ENCODE results near the gene LYPLA2.
"Not testable (repeated sequence)": the region's sequence is repeated elsewhere in the genome, so short reads cannot be mapped to it uniquely, and the experiment has no call there.

The LYPLA2 gene

DNA sequence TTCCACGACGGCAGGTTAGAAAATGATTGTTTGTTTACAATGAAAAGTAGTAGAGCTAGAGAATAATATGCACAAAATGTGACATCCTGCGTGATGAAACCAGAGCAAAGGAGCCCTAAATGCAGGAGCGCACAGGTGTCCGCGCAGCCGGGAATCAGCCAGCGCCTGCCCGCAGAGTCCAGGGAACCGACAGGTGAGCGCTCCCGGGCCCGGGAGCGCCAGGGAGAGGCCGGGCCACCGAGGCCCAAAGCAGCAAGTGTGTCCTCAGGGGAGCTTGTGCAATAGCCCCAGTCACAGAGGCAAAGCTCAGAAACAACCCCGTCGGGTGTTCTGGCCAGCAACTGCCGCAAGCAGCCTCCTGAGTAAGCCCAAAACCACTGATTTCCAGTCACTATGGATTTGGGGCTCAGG lies 10.4 kb downstream of the LYPLA2 start:
- ATAC-seq, result no peak

GRCh38 chr1:23801876-23802275 lies 10.9 kb downstream of the LYPLA2 start:
- ATAC-seq, result no peak

DNA sequence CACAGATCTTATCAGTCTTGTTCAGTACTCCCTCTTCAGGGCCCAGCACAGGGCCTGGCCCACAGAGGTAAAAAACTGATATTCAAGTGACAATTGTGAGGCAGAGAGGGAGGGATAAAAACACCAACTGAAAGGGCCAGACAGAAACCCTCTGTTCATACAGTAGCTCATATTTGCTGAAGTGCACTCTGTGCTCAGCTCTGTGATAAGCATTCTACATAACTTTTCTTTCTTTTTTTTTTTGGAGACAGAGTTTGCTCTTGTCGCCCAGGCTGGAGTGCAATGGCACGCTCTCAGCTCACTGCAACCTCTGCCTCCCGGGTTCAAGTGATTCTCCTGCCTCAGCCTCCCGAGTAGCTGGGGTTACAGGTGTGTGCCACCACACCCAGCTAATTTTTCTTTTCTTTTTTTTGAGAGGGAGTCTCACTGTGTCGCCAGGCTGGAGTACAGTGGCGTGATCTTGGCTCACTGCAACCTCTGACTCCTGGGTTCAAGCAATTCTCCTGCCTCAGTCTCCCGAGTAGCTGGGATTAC lies 11.9 kb downstream of the LYPLA2 start:
- not testable (repeated sequence) for ATAC-seq

GRCh38 chr1:23803674-23804073 lies 12.7 kb downstream of the LYPLA2 start:
- ATAC-seq, result no peak

DNA sequence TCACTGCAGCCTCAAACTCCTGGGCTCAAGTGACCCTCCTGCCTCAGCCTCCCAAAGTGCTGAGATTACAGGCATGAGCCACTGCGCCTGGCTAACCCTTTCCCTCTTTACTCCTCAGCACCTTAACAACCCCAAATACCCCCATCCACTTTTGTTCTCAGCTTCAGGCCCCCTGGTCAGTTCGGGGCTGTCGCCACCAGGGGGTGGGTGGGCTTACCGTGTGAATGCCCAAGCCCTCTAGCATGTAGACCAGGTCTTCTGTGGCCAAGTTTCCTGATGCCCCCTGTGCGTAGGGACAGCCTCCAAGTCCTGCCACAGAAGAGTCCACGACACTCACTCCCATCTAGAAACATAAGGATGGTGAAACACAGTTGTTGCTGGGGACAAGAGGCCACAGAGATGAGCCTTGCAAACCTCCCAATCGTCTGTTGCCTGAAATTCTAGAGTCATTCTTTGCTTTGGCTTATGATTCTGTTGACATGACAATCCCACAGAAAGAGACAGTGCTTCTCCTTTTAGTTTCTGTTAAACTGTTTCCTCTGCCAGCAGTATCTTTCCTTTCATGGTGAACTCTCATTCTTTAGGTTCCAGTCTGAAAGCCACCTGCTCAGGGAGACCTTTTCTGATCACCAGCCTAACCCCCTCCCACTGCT lies 13.4 kb downstream of the LYPLA2 start:
- no peak for ATAC-seq

DNA sequence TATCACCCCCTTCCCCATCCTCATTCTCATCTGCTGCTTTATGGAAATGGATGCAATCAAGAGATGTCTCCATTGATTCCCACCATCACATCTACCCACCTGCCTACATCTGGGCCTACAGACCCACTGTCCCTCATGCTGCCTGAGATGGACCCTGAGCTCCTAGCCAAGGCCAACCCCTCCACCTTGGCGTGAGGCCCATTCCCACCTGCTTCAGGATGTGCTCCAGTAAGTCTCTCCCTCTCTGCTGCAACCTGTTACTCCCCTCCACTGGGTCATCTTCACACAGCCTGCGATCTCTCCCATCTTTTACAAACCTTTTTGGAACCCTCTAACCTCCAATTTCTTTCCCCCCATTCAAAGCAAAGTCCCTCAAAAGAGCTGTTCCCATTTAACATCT lies 14.1 kb downstream of the LYPLA2 start:
- no peak for ATAC-seq

GRCh38 chr1:23806280-23806679 lies 15.3 kb downstream of the LYPLA2 start:
- no peak for ATAC-seq

GRCh38 chr1:23807453-23807852 lies 16.5 kb downstream of the LYPLA2 start:
- ATAC-seq, result no peak

- peak; percentile 93 to 95 for ATAC-seq
Observed at GRCh38 chr1:23809751-23810171, 18.8 kb downstream of the LYPLA2 start.

- ATAC-seq, result peak; percentile 51 to 61
Observed at GRCh38 chr1:23810818-23811540, 20.0 kb downstream of the LYPLA2 start.

GRCh38 chr1:23814016-23814415 lies 23.1 kb downstream of the LYPLA2 start:
- no peak for ATAC-seq

GRCh38 chr1:23816361-23816760 lies 25.4 kb downstream of the LYPLA2 start:
- no peak for ATAC-seq

GRCh38 chr1:23816906-23817305 lies 26.0 kb downstream of the LYPLA2 start:
- no peak for ATAC-seq

DNA sequence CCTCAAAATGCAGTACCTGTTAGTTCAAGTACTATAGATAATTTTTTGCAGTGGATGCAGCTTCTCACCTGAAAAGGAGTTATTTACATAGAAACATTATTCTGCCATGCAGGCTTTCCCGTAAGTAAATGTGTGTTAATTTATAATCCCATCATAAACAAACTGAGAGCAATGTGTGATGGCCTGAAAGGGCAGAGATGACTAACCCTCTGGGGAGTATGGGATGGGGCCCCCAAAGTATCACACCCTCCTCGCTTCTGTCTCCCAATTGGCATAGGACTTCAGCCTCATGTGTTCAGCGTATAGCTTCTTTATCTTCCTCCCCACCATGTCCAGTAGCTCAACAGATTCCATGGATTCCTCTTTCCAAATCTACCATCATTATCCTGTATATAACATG lies 26.7 kb downstream of the LYPLA2 start:
- ATAC-seq, result no peak

- ATAC-seq, result no peak
Observed at GRCh38 chr1:23823767-23824166, 32.8 kb downstream of the LYPLA2 start.

DNA sequence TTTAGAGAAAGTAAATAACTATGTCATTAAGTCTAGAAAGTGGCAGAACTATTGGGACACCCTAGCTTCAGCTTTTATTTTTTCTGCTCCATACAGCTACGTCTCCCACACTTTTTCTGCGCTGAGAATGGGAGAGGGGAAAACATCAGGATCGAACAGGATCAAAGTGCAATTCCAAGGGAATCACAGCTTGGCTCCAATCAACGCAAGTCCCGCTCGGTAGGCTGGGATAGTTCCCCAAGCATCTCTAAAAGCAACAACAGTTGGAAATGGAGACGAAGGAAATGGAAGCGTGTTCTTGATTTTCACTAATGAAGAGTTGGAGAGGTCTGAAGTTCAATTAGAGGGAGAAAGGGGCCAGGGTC lies 33.7 kb downstream of the LYPLA2 start:
- ATAC-seq, result no peak

DNA sequence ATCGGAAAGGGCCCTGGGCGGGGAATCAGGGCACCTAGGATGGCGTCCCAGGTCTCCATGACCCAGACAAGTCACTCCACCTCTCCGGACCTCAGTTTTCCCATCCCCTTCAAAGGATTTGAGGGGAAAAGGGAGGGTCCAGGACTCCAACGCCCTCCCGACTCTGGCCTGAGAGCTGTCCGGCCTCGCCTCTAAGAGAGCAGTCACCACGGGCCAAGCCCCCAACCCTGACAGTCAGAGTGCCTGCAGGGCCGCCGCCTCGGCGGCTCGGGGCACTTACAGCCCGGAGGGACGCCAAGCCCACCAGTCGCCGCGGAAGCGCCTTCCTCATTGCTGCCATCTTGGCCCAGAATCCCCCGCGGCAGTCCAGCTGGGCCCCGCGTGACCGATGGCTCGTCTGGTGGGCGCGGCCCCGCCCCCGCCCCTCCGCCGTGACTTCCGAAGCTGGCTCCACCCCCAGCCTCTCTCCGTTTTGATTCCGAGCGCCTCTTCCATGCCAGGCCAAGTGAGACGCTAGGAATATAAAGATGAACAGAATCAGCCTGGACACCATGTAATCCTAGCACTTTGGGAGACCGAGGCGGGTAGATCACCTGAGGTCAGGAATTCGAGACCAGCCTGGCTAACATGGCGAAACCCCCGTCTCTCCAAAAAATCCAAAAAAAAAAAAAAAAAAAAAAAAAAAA lies 34.3 kb downstream of the LYPLA2 start, which contains the start of gene HMGCL:
Gene HMGCL (minus strand): TSS at position 354 of the 686 bp plus-strand sequence. CDS start 14 bp downstream, at position 340.
- ATAC-seq, result peak; percentile 90 to 92

GRCh38 chr1:23825762-23826522 lies 35.0 kb downstream of the LYPLA2 start:
- peak; percentile 73 to 83 for ATAC-seq

- ATAC-seq, result not testable (repeated sequence)
Observed at GRCh38 chr1:23826590-23826989, 35.6 kb downstream of the LYPLA2 start.

GRCh38 chr1:23827717-23828116 lies 36.8 kb downstream of the LYPLA2 start:
- ATAC-seq, result no peak

- ATAC-seq, result not testable (repeated sequence)
Observed at GRCh38 chr1:23834156-23834555, 43.2 kb downstream of the LYPLA2 start.

GRCh38 chr1:23836037-23836436 lies 45.1 kb downstream of the LYPLA2 start:
- no peak for ATAC-seq

DNA sequence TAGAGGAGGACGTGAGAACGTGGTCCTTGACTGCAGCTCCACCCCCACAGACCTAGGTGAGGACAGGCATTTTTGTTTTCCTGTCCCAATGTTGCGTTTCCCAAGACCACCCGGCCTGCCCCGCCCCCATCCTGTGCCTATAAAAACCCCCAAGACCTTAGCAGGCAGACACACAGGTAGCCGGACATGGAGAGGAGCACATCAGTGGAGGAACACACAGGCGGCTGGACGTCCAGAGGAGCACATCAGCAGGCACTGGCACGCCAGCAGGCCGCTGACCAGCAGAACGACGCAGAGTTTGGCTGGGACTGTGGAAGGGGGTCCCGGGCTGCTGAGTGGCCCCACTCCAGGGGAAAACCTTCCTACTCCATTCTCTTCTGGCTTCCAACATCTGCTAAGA lies 47.0 kb downstream of the LYPLA2 start:
- ATAC-seq, result no peak
